Upper lobe of right lung (tissue), 1 donor: ENCODE data around the gene KRTAP4-1. TPM values are rescaled to one million over a fixed set of nuclear protein-coding genes. Genes with fewer than 3 reads are reported as not detected.

Experiments
- ATAC-seq: fragments of 200-7000 bp; cut with Tn5 transposase; one replicate; pipeline ENCODE4 v1.9.1; 2020; ENCODE audit warnings: mild to moderate bottlenecking, moderate library complexity
- DNase-seq: peaks from one replicate; pipeline ENCODE4 v3.0.0-alpha.2; 2020
- H3K27ac ChIP-seq: fragments of 200-600 bp; one replicate; pipeline ENCODE4 v1.8.0; 2022
- H3K27me3 ChIP-seq: fragments of 200-600 bp; one replicate; pipeline ENCODE4 v1.8.0; 2022; ENCODE audit warnings: mild to moderate bottlenecking
- H3K36me3 ChIP-seq: fragments of 200-600 bp; one replicate; pipeline ENCODE4 v1.8.0; 2022
- H3K4me1 ChIP-seq: fragments of 200-600 bp; one replicate; pipeline ENCODE4 v1.8.0; 2022
- H3K4me3 ChIP-seq: fragments of 200-600 bp; one replicate; pipeline ENCODE4 v1.8.0; 2022; ENCODE audit warnings: mild to moderate bottlenecking
- H3K9me3 ChIP-seq: fragments of 200-600 bp; one replicate; pipeline ENCODE4 v1.8.0; 2022
- intact Hi-C: fragments of 100-400 bp; cut with DNase I; formaldehyde crosslinking; loops from one replicate; pipeline ENCODE4 v1.11.0; 2022
- total RNA-seq: library from RNA; stranded (reverse); fragmentation: NEBNext Ultra II Directional; extraction: Animal tissue kit (Norgen Biotek cat#: 25700); gene quantifications from one replicate; pipeline ENCODE4 v1.2.1, GENCODE V29; 2021
- TF ChIP-seq, protein P1 (sequence below): fragments of 200-600 bp; IDR thresholded peaks from one replicate; pipeline ENCODE4 v1.8.0; 2022; ENCODE audit warnings: antibody characterized with exemption
- donor health status: DM: no; HTN: yes; CAD: no; lungs with severe emphysema.

The KRTAP4-1 gene
- total RNA-seq, 1 donor from 2014 or later = not detected

DNA sequence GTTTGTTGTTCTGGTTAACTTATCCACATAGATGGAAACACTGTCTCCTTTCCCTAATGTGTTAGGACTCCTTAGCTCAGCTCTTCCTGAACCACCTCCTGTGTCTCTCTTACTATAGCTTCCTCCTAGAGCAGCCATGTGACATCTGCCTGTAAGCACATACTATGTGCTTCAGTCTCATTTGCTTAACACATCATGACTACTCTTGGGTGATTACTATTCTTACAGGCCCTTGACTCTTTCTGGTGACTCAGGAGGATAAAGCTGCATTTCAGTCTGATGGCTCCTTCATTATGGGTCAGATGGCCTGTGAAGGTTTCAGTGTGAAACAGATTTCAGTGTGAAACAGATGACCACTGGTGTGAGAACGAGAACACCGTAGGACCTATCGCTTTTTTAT, 6.4 kb downstream of the KRTAP4-1 start:
- TF ChIP-seq, protein P1, sequence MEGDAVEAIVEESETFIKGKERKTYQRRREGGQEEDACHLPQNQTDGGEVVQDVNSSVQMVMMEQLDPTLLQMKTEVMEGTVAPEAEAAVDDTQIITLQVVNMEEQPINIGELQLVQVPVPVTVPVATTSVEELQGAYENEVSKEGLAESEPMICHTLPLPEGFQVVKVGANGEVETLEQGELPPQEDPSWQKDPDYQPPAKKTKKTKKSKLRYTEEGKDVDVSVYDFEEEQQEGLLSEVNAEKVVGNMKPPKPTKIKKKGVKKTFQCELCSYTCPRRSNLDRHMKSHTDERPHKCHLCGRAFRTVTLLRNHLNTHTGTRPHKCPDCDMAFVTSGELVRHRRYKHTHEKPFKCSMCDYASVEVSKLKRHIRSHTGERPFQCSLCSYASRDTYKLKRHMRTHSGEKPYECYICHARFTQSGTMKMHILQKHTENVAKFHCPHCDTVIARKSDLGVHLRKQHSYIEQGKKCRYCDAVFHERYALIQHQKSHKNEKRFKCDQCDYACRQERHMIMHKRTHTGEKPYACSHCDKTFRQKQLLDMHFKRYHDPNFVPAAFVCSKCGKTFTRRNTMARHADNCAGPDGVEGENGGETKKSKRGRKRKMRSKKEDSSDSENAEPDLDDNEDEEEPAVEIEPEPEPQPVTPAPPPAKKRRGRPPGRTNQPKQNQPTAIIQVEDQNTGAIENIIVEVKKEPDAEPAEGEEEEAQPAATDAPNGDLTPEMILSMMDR = no peak
- Histone ChIP-seq H3K9me3 (no peaks in the 10 kb centered on the region), H3K4me1 (no peaks in the 10 kb centered on the region), H3K36me3 (no peaks in the 10 kb centered on the region), H3K27ac (no peak overlapping the region), H3K27me3 (no peaks in the 10 kb centered on the region), H3K4me3 (no peak overlapping the region)
- no peak for ATAC-seq
- no peak for DNase-seq
- intact Hi-C loops = no loop called here

DNA sequence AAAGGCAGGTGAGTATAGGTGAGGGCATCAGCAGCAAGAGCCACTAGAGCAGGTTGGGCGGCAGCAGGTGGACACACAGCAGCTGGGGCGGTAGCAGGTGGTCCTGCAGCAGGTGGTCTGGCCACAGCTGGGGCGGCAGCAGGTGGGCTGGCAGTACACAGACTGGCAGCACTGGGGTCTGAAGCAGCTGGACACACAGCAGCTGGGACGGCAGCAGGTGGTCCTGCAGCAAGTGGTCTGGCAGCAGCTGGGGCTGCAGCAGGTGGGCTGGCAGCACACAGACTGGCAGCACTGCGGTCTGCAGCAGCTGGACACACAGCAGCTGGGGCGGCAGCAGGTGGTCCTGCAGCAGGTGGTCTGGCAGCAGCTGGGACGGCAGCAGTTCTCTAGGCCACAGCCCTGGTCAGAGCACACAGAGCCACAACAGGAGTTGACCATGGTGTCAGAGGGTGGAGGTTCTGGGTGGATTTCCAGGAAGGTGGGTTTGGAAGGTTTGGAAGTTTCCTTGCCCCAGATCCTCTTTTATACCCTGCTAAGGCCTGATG, 6.9 kb downstream of the KRTAP4-1 start, which contains the start of gene KRTAP4-2:
Gene KRTAP4-2 (minus strand): TSS at position 495 of the 545 bp plus-strand sequence. CDS start 57 bp downstream, at position 438.
- TF ChIP-seq, protein P1 = no peak
- Histone ChIP-seq H3K27ac (no peak within 1 kb of the TSS), H3K4me1 (no peaks in the 10 kb centered on the region), H3K27me3 (no peaks in the 10 kb centered on the region), H3K36me3 (no peaks in the 10 kb centered on the region), H3K9me3 (no peaks in the 10 kb centered on the region), H3K4me3 (no peak within 1 kb of the TSS)
- intact Hi-C loops = no loop called here
- DNase-seq = no peak
- ATAC-seq = no peak

DNA sequence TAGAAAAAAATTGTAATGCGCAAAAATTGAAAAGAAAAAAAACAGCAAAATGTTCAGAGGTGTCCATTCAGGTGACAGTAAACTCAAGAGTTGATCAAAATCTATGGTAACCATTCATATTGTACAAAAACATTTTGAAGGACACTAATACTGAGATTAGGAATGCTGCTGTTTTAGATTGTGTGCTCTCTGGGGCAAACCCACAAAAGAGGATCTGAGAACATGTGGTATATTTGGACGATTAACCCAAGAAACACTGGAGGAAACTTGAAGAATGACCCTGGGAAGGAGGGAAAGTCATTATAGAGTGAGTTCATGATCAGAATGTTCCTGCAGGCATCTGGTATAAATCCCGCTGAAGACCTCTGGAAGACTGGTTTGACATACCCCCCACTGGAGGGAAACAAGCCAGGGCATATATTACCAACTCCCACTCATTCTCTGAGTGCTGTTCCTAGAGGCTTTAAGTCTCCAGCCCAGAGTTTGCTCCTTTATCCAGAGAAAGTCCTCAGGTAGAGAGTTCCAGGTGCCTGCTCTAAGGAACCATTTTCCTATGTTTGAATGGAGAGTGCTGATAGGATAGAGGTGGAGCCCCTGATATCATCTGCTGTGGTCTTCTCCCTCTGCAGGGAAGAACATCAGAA, 7.8 kb downstream of the KRTAP4-1 start:
- no peaks in the 10 kb centered on the region for H3K9me3 ChIP-seq
- H3K27me3 ChIP-seq = no peaks in the 10 kb centered on the region
- ATAC-seq (no peak), DNase-seq (no peak)
- no peak overlapping the region for H3K27ac ChIP-seq
- no peak overlapping the region for H3K4me3 ChIP-seq
- intact Hi-C loops = no loop called here
- no peaks in the 10 kb centered on the region for H3K4me1 ChIP-seq
- H3K36me3 ChIP-seq = no peaks in the 10 kb centered on the region
- TF ChIP-seq, protein P1 = no peak

DNA sequence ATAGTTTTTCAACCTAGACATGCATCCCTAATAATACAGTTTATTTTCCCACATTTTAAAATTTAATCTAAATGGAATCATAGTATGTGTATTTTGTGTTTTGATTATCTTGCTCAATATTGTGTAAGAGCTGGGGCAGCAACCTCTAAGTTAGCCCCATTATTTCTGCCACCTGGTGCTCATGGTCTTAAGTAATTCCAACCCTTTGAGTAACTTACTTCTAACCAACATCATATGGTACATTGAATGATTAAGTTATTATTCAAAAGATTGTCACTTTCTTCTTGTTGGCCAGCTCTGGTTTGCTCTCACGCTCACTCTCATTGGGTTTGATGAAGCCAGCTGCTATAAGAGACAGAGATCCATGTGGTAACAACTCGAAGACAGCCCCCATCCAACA, 12.8 kb downstream of the KRTAP4-1 start:
- Histone ChIP-seq H3K27me3 (no peaks in the 10 kb centered on the region), H3K4me1 (no peaks in the 10 kb centered on the region), H3K27ac (no peak overlapping the region), H3K4me3 (no peak overlapping the region), H3K9me3 (no peaks in the 10 kb centered on the region), H3K36me3 (no peaks in the 10 kb centered on the region)
- no peak for ATAC-seq
- intact Hi-C loops = no loop called here
- TF ChIP-seq, protein P1 = no peak
- no peak for DNase-seq

DNA sequence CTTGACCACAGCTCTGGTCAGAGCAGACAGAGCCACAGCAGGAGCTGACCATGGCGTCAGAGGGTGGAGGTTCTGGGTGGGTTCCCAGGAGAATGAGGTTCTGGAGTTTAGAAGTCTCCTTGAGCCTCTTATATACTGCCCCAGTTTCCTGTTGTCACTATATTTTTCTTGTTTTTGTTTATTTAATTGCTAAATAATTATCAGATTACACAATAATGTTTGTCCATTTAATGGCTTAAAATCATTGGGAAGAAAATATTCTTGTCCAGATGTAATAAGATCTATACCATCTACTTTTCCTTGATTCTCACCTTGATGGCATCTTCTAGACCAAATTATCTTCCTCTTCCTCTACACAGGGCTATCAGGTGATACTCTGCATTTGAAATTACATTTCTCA, 16.6 kb downstream of the KRTAP4-1 start, which contains the start of gene KRTAP4-3:
Gene KRTAP4-3 (minus strand): TSS at position 101 of the 400 bp plus-strand sequence. CDS start 49 bp downstream, at position 52.
- Histone ChIP-seq H3K36me3 (no peaks in the 10 kb centered on the region), H3K27me3 (no peaks in the 10 kb centered on the region), H3K4me1 (no peaks in the 10 kb centered on the region), H3K27ac (no peak within 1 kb of the TSS), H3K4me3 (no peak within 1 kb of the TSS), H3K9me3 (no peaks in the 10 kb centered on the region)
- DNase-seq = no peak
- TF ChIP-seq, protein P1 = no peak
- ATAC-seq = no peak
- intact Hi-C loops = no loop called here
